Lower leg skin (tissue), 4 donors: ENCODE results near the gene SLC22A23. TPM values are rescaled to one million over a fixed set of nuclear protein-coding genes. Genes with fewer than 3 reads are reported as not detected.

Experiments used
- DNase-seq, 2 donors: peaks; one replicate each; pipeline ENCODE4 v3.0.0-alpha.2; 2019; ENCODE audit warnings: low spot score in 2 of 2
- H3K4me3 ChIP-seq: fragments of 200-600 bp; sonication (generic); 2 replicates; pipeline ENCODE4 v1.5.1; 2017; ENCODE audit warnings: mild to moderate bottlenecking, low read depth; ENCODE audit not compliant: poor library complexity, severe bottlenecking
- POLR2A ChIP-seq, 2 donors: fragments of 450-650 bp; IDR thresholded peaks; one replicate each; pipeline ENCODE4 v1.6.1; 2016 to 2017; ENCODE audit warnings: antibody characterized with exemption in 2 of 2, mild to moderate bottlenecking in 1 of 2, moderate library complexity in 1 of 2
- WGBS, 2 donors: methylation state at CpG; one replicate each; pipeline ENCODE4 v1.1.5; 2018; 5-methylcytosine and 5-hydroxymethylcytosine counted together
- intact Hi-C: fragments of 100-400 bp; cut with DNase I; formaldehyde crosslinking; loops from one replicate; pipeline ENCODE4 v1.15.0; 2023; ENCODE audit warnings: low total_unique reads
- total RNA-seq, 4 donors: library from RNA; depleted of rRNA; stranded (reverse); fragments of >200 nt; gene quantifications; one replicate each; pipeline ENCODE4 v1.1.0, GENCODE V29; 2016
- TF ChIP-seq, protein P1 (sequence below), 3 donors: fragments of 450-650 bp; IDR thresholded peaks; one replicate each; pipeline ENCODE4 v1.5.1; 2016; ENCODE audit warnings: antibody characterized with exemption in 3 of 3, mild to moderate bottlenecking in 3 of 3, moderate library complexity in 2 of 3

SLC22A23 gene
- total RNA-seq, 4 donors from 2014 or later = 29.2 to 50.7 (median 43.2) TPM

DNA sequence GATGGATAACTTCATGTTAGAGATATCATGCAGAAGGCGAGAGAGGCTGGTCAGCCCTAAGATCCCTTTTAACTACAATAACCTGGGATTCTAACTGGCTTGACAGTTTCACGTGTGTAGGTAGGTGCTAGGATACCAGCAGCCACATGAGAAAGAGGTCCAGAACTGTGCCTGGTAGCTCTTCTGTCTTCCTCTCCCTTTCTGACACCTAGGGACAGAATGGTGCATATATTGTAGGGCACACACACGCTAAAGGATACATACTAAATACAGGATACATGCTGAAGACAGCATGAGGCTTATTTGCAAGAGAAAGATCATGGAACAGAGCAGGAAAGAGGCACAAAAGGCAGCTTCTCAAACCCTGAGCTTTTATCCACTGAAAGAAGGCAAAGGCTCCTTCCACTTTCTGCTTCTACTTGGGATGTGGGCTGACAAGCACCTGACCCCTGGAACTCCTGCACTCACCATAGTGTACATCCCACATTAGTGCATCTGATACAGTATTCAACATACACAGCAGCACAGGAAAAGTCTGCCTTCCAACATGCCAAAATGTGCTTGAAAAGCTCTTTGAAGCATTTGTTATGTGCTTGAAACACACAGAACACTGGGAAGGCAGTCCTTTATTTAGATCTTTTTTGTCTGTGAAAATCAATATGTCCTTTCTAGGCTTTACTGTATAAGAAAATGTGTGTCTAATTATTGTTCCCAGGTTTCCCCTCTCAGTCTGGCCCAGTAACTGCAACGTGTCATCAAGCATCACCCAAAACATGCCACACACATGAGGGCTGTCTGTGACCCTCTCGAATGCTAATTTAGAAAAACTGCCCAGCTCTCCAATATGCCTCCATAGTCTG, 3.2 kb downstream of the SLC22A23 start:
- no peak for DNase-seq
- WGBS, 2 donors = 69% methylated on average over 5 of the region's 5 CpGs
- no peak for TF ChIP-seq POLR2A (IDR thresholded peaks at IDR 0.05)
- TF ChIP-seq, protein P1, sequence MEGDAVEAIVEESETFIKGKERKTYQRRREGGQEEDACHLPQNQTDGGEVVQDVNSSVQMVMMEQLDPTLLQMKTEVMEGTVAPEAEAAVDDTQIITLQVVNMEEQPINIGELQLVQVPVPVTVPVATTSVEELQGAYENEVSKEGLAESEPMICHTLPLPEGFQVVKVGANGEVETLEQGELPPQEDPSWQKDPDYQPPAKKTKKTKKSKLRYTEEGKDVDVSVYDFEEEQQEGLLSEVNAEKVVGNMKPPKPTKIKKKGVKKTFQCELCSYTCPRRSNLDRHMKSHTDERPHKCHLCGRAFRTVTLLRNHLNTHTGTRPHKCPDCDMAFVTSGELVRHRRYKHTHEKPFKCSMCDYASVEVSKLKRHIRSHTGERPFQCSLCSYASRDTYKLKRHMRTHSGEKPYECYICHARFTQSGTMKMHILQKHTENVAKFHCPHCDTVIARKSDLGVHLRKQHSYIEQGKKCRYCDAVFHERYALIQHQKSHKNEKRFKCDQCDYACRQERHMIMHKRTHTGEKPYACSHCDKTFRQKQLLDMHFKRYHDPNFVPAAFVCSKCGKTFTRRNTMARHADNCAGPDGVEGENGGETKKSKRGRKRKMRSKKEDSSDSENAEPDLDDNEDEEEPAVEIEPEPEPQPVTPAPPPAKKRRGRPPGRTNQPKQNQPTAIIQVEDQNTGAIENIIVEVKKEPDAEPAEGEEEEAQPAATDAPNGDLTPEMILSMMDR (IDR thresholded peaks at IDR 0.05) = no peak
- H3K4me3 ChIP-seq = no peak overlapping the region
- intact Hi-C loops = loop anchor here (10.0 kb wide), 2 partner anchors 169 to 281 kb away; no protein-coding TSS in a partner anchor

DNA sequence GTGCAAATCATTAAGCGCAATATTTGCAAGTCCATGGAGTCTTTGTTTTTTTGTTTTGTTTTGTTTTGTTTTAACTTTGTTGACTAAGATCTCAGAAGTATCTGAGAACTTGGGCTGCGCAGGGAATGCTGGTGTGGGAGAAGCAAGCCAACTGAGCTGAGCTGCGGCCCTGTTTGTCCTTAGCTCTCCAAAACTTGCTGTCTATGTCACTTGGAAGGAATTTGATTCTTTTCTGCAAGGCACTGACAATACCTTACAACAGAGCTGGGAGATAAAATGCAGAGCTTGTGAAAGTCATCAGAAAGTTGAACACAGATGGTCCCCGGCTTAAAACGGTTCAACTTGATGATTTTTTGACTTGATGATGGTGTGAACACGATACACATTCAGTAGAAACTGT, 5.4 kb downstream of the SLC22A23 start:
- intact Hi-C loops = loop anchor here (10.0 kb wide), 2 partner anchors 167 to 283 kb away; no protein-coding TSS in a partner anchor
- H3K4me3 ChIP-seq = no peak overlapping the region
- TF ChIP-seq POLR2A (IDR thresholded peaks at IDR 0.05) = no peak
- TF ChIP-seq, protein P1 (IDR thresholded peaks at IDR 0.05) = no peak
- WGBS, 2 donors = 73 to 78% methylated on average over 6 of the region's 6 CpGs
- DNase-seq = no peak

DNA sequence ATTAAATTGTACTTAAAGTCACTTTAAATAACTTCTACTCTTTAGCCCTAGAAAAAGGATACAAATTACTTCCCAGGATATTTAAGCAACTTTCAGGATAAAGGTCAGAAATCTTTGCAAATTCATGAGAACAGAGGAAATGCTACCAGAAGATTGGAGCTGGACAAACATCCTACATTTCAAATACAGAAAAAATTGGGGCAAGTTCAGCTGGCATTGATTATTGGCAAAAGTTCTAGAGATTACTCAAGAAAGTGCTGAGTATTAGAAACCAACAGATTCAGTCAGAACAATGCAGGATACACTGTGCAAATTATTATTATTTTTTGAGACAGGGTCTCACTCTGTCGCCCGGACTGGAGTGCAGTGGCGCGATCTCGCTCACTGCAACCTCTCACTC, 6.0 kb downstream of the SLC22A23 start:
- no peak overlapping the region for H3K4me3 ChIP-seq
- TF ChIP-seq POLR2A (IDR thresholded peaks at IDR 0.05) = no peak
- TF ChIP-seq, protein P1 (IDR thresholded peaks at IDR 0.05) = no peak
- intact Hi-C loops = loop anchor here (10.0 kb wide), 2 partner anchors 166 to 284 kb away; no protein-coding TSS in a partner anchor
- peak in 1 of 2 donors; percentile 59 for DNase-seq
- 62 to 68% methylated on average over 5 of the region's 5 CpGs for WGBS, 2 donors

DNA sequence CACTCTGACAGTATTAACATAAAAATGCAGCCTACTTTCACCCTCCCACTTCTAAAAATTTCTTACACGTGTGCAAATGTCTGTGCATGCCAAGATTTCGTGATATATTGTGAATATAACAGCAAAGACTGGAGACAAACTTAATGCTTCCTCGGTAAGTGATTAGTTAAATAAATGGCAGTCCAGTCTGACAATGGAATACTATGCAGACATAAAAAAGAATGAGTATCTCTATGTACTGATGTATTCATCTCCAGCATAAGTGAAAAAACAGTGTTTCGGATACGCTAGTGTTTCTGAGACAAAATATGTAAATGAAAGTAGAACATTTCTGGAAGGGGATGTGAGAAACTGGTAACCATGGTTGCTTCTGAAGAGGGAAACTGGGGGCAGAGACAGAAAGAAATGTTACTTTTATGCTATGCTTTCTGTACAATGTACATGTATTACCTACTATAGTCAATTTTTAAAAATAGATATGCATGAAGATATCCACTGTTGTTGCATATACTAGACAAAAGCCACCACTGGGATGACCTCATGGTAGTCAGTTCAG, 7.0 kb downstream of the SLC22A23 start:
- no peak for TF ChIP-seq POLR2A (IDR thresholded peaks at IDR 0.05)
- TF ChIP-seq, protein P1 (IDR thresholded peaks at IDR 0.05) = no peak
- 87 to 89% methylated on average over 5 of the region's 5 CpGs for WGBS, 2 donors
- no peak for DNase-seq
- intact Hi-C loops = loop anchor here (10.0 kb wide), 2 partner anchors 165 to 285 kb away; no protein-coding TSS in a partner anchor
- no peak overlapping the region for H3K4me3 ChIP-seq

DNA sequence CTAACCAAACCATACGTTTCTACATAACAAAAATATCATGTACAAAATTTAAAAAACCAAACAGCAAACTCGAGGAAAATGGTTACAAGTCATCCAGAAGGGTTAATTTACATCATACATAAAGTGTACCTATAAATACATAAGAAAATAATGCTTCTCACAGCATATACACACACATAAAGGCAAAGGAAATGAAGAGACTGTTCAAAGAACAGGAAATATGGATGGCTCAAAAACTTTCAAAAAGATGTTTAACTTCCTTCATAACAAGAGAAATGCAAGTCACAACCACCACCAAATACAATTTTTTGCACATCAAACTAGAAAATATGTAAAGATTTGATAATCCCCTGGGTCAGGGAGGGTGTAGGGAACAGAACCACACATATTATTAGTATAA, 7.5 kb downstream of the SLC22A23 start:
- 74 to 80% methylated on average over 2 of the region's 2 CpGs for WGBS, 2 donors
- H3K4me3 ChIP-seq = no peak overlapping the region
- no peak for DNase-seq
- TF ChIP-seq, protein P1 (IDR thresholded peaks at IDR 0.05) = no peak
- TF ChIP-seq POLR2A (IDR thresholded peaks at IDR 0.05) = no peak
- intact Hi-C loops = no loop called here
